OCI-LY3 (cell line): ENCODE results near the gene CELF4.

Experiments used
- EZH2phosphoT487 ChIP-seq: fragments of 200-600 bp; shearing (Covaris generic); IDR thresholded peaks from 2 replicates; pipeline ENCODE4 v1.6.1; 2018; ENCODE audit warnings: antibody characterized with exemption, mixed run types, low read depth
- TF ChIP-seq, protein P1 (sequence below): fragments of 200-600, 300-600 bp; sonication (generic); IDR thresholded peaks from 2 replicates; pipeline ENCODE4 v1.5.1; 2014; ENCODE audit warnings: antibody characterized with exemption, low read length, low read depth

DNA sequence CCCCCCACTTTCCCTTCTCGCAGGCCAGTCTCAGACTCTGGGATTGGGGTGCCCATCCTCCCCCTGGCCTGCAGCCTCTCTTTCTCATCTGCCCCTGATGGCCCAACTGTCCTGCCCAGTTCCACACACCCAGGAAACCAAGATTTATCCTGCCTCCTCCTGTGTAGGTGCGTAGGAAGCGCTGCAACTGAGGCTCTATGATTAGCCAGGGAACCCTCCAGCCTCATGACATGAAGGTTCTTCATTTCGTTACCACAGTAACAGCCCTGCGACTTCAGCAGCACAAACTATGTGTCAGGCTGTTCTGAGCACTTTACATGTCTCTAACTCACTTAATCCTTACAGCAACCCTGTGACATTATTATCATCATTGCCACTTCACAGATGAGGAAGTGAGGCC, 305.9 kb downstream of the CELF4 start:
- TF ChIP-seq, protein P1, sequence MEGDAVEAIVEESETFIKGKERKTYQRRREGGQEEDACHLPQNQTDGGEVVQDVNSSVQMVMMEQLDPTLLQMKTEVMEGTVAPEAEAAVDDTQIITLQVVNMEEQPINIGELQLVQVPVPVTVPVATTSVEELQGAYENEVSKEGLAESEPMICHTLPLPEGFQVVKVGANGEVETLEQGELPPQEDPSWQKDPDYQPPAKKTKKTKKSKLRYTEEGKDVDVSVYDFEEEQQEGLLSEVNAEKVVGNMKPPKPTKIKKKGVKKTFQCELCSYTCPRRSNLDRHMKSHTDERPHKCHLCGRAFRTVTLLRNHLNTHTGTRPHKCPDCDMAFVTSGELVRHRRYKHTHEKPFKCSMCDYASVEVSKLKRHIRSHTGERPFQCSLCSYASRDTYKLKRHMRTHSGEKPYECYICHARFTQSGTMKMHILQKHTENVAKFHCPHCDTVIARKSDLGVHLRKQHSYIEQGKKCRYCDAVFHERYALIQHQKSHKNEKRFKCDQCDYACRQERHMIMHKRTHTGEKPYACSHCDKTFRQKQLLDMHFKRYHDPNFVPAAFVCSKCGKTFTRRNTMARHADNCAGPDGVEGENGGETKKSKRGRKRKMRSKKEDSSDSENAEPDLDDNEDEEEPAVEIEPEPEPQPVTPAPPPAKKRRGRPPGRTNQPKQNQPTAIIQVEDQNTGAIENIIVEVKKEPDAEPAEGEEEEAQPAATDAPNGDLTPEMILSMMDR: no peak
- no peak for TF ChIP-seq EZH2phosphoT487
